ENCODE results near the gene DUOXA2.
"Not testable (repeated sequence)": the region's sequence is repeated elsewhere in the genome, so short reads cannot be mapped to it uniquely, and the experiment has no call there.

DNA sequence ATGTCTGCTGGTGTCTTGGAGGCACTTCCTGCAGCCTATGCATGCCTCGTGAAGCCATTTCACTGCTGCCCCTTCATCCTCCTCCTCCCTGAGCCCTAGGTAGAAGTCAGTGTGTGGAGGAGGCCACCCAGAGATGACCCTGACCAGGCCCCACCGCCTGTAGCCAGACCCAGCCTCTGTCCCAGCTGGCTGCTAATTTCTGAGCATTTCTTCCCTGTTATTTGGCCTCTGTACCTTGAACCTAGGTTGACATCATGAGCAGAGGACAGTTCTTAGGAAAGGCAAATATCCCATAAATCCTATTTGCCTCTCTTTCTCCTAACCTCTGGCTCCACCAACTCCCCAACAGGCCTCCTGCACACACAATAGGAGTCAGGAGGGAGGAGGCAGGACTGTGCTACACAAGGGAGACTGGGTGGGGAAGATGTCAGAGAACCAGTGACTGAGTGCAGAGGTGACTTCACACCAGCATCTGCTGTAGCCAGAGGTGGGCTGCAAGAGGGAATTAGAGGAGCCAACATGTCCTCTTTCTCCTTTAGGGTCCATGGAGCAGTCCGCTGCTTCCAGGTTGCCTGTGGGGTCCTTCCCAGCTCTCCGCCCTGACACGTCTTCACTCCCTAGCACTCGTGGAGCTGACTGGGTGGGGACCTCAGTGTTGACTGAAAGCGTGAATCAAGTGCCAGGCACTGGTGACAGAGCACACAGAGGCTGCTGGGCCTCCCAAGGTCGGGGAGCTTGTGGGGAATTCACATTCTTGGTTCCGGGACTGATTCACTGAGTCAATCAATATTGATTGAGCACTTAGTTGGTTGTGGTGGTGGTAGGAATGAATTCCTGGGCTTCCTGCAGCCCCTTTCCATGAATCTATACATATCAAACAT lies 38.4 kb upstream of the DUOXA2 start:
- TF ChIP-seq, protein P1, sequence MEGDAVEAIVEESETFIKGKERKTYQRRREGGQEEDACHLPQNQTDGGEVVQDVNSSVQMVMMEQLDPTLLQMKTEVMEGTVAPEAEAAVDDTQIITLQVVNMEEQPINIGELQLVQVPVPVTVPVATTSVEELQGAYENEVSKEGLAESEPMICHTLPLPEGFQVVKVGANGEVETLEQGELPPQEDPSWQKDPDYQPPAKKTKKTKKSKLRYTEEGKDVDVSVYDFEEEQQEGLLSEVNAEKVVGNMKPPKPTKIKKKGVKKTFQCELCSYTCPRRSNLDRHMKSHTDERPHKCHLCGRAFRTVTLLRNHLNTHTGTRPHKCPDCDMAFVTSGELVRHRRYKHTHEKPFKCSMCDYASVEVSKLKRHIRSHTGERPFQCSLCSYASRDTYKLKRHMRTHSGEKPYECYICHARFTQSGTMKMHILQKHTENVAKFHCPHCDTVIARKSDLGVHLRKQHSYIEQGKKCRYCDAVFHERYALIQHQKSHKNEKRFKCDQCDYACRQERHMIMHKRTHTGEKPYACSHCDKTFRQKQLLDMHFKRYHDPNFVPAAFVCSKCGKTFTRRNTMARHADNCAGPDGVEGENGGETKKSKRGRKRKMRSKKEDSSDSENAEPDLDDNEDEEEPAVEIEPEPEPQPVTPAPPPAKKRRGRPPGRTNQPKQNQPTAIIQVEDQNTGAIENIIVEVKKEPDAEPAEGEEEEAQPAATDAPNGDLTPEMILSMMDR (conservative IDR thresholded peaks at IDR 0.05; ENCODE audit: low read depth in 2 of 2), result not testable (repeated sequence)
- TF ChIP-seq EZH2 (IDR thresholded peaks at IDR 0.05; ENCODE audit: low read depth, unreplicated experiment); POLR2AphosphoS5 (IDR thresholded peaks at IDR 0.05; ENCODE audit: low read depth); NANOG (IDR thresholded peaks at IDR 0.05; ENCODE audit: borderline replicate concordance); ZNF114 (CRISPR knock-in tag; IDR thresholded peaks at IDR 0.05); CREB1 (CRISPR knock-in tag; IDR thresholded peaks at IDR 0.05; ENCODE audit: low read depth); EZH2phosphoT487 (IDR thresholded peaks at IDR 0.05; ENCODE audit: unreplicated experiment); ZNF331 (CRISPR knock-in tag; IDR thresholded peaks at IDR 0.05; ENCODE audit: low read depth): not testable (repeated sequence)
- TF ChIP-seq, protein P2, sequence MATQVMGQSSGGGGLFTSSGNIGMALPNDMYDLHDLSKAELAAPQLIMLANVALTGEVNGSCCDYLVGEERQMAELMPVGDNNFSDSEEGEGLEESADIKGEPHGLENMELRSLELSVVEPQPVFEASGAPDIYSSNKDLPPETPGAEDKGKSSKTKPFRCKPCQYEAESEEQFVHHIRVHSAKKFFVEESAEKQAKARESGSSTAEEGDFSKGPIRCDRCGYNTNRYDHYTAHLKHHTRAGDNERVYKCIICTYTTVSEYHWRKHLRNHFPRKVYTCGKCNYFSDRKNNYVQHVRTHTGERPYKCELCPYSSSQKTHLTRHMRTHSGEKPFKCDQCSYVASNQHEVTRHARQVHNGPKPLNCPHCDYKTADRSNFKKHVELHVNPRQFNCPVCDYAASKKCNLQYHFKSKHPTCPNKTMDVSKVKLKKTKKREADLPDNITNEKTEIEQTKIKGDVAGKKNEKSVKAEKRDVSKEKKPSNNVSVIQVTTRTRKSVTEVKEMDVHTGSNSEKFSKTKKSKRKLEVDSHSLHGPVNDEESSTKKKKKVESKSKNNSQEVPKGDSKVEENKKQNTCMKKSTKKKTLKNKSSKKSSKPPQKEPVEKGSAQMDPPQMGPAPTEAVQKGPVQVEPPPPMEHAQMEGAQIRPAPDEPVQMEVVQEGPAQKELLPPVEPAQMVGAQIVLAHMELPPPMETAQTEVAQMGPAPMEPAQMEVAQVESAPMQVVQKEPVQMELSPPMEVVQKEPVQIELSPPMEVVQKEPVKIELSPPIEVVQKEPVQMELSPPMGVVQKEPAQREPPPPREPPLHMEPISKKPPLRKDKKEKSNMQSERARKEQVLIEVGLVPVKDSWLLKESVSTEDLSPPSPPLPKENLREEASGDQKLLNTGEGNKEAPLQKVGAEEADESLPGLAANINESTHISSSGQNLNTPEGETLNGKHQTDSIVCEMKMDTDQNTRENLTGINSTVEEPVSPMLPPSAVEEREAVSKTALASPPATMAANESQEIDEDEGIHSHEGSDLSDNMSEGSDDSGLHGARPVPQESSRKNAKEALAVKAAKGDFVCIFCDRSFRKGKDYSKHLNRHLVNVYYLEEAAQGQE (IDR thresholded peaks at IDR 0.05; ENCODE audit: unreplicated experiment), result not testable (repeated sequence)
- TF ChIP-seq, protein P3, sequence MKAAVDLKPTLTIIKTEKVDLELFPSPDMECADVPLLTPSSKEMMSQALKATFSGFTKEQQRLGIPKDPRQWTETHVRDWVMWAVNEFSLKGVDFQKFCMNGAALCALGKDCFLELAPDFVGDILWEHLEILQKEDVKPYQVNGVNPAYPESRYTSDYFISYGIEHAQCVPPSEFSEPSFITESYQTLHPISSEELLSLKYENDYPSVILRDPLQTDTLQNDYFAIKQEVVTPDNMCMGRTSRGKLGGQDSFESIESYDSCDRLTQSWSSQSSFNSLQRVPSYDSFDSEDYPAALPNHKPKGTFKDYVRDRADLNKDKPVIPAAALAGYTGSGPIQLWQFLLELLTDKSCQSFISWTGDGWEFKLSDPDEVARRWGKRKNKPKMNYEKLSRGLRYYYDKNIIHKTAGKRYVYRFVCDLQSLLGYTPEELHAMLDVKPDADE (IDR thresholded peaks at IDR 0.05), result not testable (repeated sequence)
